IPS DF 19.7 (cell line): ENCODE data around the gene FRMD3.

ENCODE experiments used
- DNase-seq: peaks from one replicate; pipeline ENCODE4 v3.0.0-alpha.2; 2013; ENCODE audit warnings: low read depth, low spot score

The FRMD3 gene

DNA sequence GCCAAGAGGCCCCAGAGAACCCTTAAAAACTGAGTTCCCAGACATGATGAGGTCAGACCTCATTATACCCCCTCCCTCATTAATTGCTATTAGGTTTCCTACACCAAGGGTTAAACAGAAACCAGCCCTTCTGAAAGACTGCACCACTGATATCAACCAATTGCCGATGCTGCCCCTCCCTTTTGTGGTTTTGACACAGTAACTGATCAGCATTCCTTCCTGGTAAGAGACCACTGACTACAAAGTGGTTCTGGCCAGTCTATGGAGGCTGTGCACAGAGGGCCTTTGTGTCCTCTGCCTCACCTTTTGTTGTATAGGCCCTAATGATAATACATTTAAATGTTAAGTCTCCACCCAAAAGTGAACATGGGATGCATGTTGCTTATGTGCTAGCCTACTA is 201.5 kb downstream of the FRMD3 start:
- DNase-seq = no peak

- DNase-seq = no peak
Measured at GRCh38 chr9:83334320-83334719, 203.9 kb downstream of the FRMD3 start.

DNA sequence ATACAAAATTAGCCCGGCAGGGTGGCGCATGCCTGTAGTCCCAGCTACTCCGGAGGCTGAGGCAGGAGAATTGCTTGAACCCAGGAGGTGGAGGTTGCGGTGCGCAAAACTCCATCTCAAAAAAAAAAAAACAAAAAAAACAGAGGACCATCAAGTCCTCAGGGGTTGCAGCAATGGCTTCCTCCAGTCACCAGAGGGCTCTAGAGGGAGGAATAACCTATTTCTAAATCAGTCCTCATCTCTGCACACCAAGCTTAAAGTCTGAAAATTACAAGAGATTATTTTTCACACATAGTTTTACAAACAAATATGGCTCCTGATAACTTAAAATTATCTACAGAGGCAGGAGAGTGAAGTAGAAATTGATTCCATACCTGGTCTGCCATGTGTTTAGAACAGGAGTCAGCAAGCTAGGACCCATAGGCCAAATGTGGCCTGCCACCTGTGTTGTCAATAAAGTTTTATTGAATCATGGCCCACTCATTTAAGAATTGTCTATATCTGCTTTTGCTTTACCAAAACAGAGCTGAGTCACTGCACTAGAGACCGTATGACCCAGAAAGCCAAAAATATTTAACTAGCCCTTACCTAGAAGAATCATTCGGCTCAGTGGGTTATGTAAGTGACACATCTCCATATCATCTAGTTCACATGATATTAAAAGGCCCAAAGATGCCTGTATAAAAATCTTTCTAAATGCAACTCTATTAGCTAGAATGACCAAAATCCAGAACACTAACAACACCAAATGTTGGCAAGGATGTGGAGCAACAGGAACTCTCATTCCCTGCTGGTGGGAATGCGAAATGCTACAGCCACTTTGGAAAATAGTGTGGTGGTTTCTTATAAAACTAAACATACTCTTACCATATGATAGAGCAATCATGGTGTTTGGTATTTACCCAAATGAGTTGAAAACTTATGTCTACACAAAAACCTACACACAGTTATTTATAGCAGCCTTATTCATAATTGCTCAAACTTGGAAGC is 207.7 kb downstream of the FRMD3 start:
- no peak for DNase-seq

DNA sequence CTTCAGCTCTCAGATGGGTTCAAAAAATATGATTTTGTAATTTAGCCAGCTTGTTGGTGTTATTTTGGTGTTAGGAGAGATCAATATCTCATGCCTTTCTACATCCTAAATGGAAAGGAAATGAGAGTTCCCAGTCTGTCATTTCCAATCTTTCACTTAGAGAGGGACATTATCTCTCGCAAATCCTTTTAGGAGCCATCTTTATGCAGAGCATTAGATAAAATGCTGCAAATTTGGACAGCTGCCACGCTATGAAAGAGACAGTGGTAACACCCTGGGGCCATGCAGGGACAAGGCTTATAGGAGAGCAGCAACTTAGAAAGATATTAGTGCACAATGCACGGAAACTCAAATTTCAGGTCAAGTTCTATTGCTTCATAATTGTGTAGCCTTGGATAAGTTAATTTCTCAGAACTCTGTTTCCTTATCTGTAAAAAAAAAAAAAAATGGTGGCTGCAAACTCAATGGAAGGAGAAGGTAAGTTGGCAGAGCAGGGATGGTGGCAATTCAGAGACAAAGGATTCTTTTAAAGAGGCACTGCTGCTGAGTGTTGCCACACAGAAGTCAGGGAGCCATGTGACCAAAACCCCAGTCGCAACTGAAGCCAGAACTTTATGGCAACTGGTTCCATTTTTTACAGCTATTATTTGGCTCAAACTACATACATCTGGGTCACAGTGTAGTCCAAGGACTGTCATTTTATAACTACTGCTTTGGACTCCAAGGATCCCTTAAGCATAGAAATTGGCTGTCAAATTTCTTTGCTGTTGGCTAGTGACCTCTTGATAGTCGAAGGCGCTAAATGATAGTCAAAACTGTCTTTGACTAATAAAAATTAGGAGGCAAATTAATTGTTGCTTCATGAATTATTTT is 210.2 kb downstream of the FRMD3 start:
- no peak for DNase-seq

GRCh38 chr9:83327323-83327722 is 210.9 kb downstream of the FRMD3 start:
- DNase-seq = no peak

- no peak for DNase-seq
Measured at GRCh38 chr9:83323148-83323547, 215.1 kb downstream of the FRMD3 start.

DNA sequence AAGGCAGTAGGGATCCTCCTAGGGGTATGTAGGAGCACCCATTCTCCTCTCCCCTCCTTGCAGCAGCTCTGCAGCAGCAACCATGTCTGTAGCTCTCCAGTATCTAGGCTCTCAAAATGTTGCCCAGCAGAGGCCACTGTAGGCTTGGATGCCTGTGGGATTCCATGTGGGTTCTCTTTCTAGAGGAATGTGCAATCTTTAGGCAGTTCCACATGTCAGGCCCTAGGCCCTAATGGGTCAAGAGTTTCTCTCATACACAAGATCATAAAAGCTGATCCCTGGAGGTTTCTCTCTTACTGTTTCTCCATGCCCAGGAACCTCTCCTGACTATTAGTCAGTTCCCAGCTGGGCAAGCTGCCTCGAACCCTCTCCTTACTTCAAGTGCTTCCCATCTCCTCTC is 215.8 kb downstream of the FRMD3 start:
- DNase-seq = no peak

DNA sequence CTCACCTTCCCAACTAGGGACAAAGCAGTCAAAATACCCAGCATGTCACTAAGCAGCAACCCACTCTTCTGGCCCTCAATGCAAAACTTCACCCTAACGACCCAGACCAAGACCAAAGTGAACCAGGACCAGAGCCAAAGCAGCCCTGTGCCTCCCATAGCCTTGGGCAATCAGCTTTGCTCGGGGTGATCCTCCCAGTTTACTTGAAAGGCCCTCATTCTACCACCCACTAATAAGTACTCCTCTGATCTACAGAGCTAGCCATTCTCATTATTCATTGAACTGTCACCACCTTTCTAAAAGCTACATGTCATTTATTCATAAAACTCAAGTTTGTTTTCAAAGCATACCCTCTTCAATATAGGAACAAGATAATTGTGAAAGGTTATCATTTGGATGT is 221.0 kb downstream of the FRMD3 start:
- DNase-seq = no peak

DNA sequence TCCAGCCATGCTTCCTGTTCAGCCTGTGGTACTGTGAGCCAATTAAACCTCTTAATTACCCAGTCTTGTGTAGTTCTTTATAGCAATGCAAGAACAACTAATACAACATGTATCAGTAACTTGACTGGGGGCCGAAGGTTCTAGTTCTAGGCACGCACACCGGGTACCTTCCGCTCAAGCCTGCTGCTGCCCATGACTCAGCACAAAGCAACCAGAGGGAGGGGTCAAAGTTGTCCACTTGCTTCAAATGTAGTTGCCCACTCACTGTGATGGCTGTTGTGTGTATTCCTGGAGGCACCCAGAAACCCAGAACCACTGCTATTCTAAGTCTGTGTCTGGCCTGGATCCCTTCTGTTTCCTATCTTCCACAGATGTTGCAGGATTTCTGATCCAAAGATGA is 222.6 kb downstream of the FRMD3 start:
- DNase-seq = no peak

GRCh38 chr9:83313781-83314180 is 224.4 kb downstream of the FRMD3 start:
- no peak for DNase-seq

DNA sequence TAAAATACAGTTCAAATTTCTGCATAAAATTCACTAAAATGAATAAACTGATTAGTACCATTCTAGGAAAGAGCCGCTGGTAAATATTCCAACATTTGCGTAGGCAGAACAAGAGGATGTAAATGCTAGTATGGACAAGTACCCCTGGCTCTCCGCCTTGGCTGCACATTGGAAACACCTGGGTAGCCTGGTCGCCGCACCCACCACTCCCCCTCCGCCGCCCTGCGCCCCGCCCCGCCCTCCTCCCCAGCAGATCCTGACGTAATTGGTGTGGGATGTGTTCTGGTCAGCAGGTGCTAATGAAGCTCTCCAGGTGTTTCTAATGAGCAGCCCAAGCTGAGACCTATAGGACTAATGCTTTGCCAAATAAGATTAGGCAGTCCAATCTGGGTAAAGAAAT is 225.7 kb downstream of the FRMD3 start:
- no peak for DNase-seq

DNA sequence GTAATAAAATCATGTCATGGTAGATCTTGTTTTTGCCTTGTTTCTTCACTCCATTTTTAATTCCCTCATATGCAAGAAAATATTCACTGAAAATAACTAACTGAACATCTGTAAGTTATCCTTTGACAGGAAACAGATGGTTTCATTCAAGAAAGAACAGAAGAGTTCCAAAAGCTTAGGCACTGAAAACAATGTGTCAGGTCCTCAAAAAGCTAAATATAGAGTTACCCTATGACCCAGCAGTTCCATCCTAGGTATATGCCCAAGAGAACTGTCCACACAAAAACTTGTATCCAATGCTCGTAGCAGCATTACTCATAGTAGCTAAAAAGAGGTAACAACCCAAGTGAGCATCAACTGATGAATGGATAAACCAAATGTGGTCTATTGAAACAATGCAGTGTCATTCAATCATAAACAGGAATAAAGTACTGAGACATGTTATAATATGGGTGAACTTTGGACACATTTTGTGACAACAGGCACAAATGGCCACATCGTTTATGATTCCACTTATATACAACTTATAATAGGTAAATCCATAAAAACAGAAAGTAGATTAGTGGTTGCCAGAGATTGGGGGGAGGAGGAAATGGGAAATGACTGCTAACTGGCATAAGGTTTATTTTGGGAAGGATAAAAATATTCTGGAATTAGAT is 231.0 kb downstream of the FRMD3 start:
- no peak for DNase-seq

DNA sequence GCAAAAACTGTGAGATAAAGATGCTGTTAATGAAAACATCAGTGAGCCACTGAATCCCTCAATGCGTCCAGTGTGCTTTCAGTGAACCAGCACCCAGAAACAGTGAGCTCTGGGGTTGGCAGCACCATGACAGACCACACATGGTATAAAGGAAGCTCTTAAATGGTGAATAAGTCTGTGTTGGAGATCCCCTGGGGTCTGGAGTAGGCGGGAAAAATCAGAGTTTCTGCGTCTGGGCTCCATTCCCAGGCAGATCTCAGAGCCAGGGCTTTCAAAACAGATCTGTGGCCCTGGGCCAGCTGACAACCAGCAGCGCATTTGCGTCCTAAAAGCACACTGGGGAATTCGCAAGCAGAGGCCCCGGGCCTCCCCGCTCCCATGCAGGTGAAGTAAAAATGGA is 233.5 kb downstream of the FRMD3 start:
- no peak for DNase-seq

- no peak for DNase-seq
Measured at GRCh38 chr9:83299571-83299970, 238.6 kb downstream of the FRMD3 start.

DNA sequence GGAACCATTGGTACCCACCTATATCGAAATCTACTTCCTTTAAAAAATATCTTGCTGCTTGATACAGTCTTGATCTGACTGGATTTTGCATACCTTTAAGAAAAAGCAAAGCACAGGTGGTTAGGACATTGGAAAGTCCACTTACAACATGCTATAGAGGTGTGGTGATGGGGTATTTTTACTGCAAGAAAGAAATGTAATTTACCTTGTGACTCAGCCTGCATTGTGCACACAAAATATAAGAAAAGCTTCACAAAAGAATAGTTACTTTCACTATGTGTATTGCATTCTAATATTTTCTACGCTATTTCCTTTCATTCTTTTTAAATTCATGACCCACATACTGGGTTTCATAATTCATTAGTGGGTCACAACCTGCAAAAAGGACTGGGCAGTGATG is 239.1 kb downstream of the FRMD3 start:
- no peak for DNase-seq

DNA sequence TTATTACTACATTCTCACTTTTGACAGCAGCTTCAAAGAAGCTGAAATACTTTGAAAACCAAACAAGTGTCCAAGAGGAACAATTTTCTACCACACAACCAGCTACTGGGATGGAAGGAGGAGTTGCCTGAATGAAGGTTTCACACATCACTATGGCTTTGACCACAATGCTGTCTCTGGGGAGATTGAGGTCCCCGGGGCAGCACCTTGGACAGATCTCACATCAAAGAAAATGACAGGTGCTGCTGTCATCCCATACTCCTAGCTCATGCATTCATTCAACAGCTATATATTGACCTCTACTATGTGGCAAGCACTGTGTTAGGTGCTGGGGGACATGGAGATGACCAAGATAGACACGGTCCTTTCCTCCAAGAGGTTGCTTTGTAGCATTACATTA is 242.1 kb downstream of the FRMD3 start:
- no peak for DNase-seq

DNA sequence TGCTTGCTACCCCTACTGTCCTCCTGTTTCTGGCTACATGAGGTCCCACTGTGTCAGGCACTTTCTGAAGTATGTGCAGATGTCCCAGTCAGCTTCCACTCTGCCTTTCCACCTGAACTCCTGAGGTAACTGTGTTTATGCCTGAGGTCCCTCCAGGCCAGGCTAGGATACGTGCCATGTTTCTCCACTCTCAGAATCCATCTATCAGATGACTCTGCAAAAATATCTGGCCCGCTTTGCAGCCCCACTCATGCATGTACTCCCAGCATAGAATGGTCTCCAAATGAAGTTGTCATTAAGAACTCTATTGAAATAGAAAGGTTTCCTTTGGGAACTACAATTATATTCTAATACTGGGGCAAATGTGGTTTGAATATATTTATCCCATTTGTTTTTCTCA is 243.4 kb downstream of the FRMD3 start:
- no peak for DNase-seq

- no peak for DNase-seq
Measured at GRCh38 chr9:83291196-83291595, 247.0 kb downstream of the FRMD3 start.

- DNase-seq = no peak
Measured at GRCh38 chr9:83290692-83291091, 247.5 kb downstream of the FRMD3 start.

GRCh38 chr9:83287021-83287420 is 251.2 kb downstream of the FRMD3 start:
- DNase-seq = no peak

DNA sequence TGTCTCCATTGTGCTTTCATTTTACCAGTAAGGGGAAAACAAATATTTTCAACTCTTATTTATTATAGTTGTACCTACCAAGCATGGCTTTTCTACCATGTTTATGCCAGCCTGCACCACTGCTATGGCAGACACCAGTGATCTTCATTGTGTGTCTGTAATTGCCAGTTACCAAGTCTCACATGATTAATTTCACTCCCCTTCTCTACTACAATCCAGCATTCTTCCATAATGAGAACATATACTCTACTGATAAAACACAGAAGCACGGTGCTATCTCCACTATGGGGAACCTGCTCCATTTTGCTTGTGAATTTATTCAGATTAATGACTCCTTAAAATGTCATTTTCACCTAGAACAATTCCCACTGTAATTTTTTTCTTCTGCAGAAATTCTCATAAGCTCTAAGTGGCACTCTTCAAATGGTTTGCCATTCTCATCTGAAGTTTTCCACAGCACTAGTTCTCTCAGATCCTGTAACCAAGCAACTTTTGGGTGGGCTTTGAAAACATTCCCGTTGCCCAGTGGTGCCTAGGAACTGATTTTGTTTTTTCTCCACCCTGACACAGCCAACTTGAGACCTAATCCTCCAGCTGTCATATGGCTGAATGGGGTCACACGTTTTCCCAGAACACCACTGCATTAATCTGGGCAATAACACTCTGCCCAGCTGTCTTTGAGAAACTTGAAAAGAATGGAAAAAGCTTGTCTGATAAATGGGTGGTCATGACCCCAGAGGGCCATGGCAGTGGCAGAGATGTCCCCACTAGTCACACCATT is 252.6 kb downstream of the FRMD3 start:
- no peak for DNase-seq
